ENCODE measurements around the gene ETV3. TPM values are rescaled to one million over a fixed set of nuclear protein-coding genes. Genes with fewer than 3 reads are reported as not detected.

Gene ETV3
- total and polyA plus RNA-seq, 10 of the 15 experiments (the other 5 are each of a cell fraction or from before 2014, with no cell fraction given) = 1.7 to 13.8 (median 7.2) TPM

DNA sequence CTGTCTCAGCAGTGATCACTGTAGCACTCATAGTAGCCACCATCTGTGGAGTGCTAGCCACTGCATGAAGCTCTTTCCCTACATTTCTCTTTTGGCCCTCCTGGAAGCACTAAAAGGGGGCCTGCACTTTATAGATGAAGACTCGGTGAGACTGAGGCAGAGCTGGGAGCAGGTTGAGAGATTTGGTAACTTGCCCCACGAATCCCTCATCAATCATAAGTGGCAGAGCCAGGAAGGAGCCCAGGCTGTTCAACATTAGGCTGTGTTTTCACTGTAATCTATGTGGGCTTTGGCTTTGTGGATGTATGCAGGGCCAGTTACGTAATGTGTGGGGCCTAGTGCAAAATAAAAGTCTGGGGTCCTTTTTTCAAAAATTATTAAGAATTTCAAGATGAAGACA lies 13.3 kb upstream of the ETV3 start:
- Histone ChIP-seq H4K20me1 (ENCODE audit: control insufficient read depth, insufficient read depth) (no peaks in the 10 kb centered on the region), H3K9me3 (replicated peaks; ENCODE audit: control insufficient read depth, insufficient read depth, low read length) (no peaks in the 10 kb centered on the region), H3K4me3 (no peak overlapping the region), H3K4me2 (ENCODE audit: control insufficient read depth, insufficient read depth) (no peak overlapping the region), H3K27me3 (replicated peaks in 1 of 2; ENCODE audit: control insufficient read depth in 2 of 2, insufficient read depth in 2 of 2, low read length in 1 of 2) (no peaks in the 10 kb centered on the region), H3K9ac (ENCODE audit: control insufficient read depth, insufficient read depth, low read length) (no peak overlapping the region), H3K79me2 (ENCODE audit: control insufficient read depth, insufficient read depth, low read length) (no peaks in the 10 kb centered on the region), H2AFZ (ENCODE audit: control insufficient read depth, low read depth, low read length) (no peak overlapping the region), H3K36me3 (ENCODE audit: control insufficient read depth in 2 of 2, insufficient read depth in 2 of 2, low read length in 1 of 2) (no peaks in the 10 kb centered on the region), H3K27ac (ENCODE audit: control insufficient read depth, insufficient read depth) (no peak overlapping the region), H3K4me1 (ENCODE audit: control insufficient read depth, insufficient read depth, low read length) (peaks cover 9% of the 10 kb centered on the region)
- TF ChIP-seq ZSCAN29 (IDR thresholded peaks at IDR 0.05) = no peak
- TF ChIP-seq, protein P1, sequence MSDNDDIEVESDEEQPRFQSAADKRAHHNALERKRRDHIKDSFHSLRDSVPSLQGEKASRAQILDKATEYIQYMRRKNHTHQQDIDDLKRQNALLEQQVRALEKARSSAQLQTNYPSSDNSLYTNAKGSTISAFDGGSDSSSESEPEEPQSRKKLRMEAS (IDR thresholded peaks at IDR 0.05; ENCODE audit: low read depth, low read length) = no peak
- no peak for TF ChIP-seq NFIC (IDR thresholded peaks at IDR 0.05; ENCODE audit: low read depth, low read length)
- no peak for TF ChIP-seq RAD51 (IDR thresholded peaks at IDR 0.05)
- TF ChIP-seq, protein P2, sequence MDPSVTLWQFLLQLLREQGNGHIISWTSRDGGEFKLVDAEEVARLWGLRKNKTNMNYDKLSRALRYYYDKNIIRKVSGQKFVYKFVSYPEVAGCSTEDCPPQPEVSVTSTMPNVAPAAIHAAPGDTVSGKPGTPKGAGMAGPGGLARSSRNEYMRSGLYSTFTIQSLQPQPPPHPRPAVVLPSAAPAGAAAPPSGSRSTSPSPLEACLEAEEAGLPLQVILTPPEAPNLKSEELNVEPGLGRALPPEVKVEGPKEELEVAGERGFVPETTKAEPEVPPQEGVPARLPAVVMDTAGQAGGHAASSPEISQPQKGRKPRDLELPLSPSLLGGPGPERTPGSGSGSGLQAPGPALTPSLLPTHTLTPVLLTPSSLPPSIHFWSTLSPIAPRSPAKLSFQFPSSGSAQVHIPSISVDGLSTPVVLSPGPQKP (IDR thresholded peaks at IDR 0.05; ENCODE audit: low read depth, low read length) = no peak
- no peak for TF ChIP-seq SP1 (IDR thresholded peaks at IDR 0.05; ENCODE audit: low read depth, low read length)
- no peak for TF ChIP-seq ESRRA (IDR thresholded peaks at IDR 0.05; ENCODE audit: low read length)
- no peak for TF ChIP-seq POLR2A (IDR thresholded peaks at IDR 0.05; ENCODE audit: low read depth, low read length)
- no peak for TF ChIP-seq ATF7 (IDR thresholded peaks at IDR 0.05; ENCODE audit: low read depth)
- no peak for TF ChIP-seq BHLHE40 (IDR thresholded peaks at IDR 0.05; ENCODE audit: borderline replicate concordance in 1 of 2, low read depth in 2 of 2, low read length in 1 of 2)
- no peak for TF ChIP-seq HDGF (IDR thresholded peaks at IDR 0.05)
- no peak for TF ChIP-seq FOS (IDR thresholded peaks at IDR 0.05; ENCODE audit: borderline replicate concordance, extremely low read depth, insufficient read length)
- no peak for TF ChIP-seq JUND (IDR thresholded peaks at IDR 0.05; ENCODE audit: low read depth, low read length)
- TF ChIP-seq MYB (IDR thresholded peaks at IDR 0.05; ENCODE audit: borderline replicate concordance, low read depth, low read length) = no peak
- TF ChIP-seq, protein P3, sequence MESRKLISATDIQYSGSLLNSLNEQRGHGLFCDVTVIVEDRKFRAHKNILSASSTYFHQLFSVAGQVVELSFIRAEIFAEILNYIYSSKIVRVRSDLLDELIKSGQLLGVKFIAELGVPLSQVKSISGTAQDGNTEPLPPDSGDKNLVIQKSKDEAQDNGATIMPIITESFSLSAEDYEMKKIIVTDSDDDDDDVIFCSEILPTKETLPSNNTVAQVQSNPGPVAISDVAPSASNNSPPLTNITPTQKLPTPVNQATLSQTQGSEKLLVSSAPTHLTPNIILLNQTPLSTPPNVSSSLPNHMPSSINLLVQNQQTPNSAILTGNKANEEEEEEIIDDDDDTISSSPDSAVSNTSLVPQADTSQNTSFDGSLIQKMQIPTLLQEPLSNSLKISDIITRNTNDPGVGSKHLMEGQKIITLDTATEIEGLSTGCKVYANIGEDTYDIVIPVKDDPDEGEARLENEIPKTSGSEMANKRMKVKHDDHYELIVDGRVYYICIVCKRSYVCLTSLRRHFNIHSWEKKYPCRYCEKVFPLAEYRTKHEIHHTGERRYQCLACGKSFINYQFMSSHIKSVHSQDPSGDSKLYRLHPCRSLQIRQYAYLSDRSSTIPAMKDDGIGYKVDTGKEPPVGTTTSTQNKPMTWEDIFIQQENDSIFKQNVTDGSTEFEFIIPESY (IDR thresholded peaks at IDR 0.05) = no peak
- TF ChIP-seq CBX5 (IDR thresholded peaks at IDR 0.05; ENCODE audit: low read depth) = no peak
- TF ChIP-seq SRF (IDR thresholded peaks at IDR 0.05; ENCODE audit: low read depth in 2 of 2, low read length in 2 of 2) = no peak
- no peak for TF ChIP-seq BMI1 (IDR thresholded peaks at IDR 0.05; ENCODE audit: borderline replicate concordance)
- 57% methylated on average over 3 of the region's 3 CpGs for WGBS (ENCODE audit: insufficient coverage, insufficient replicate concordance, low lambda C conversion rate, missing lambda C conversion rate)
- BruUV-seq (replicated peaks) = no TSS peak
- no peak for ATAC-seq
- in situ Hi-C loops (cut with MboI) (loop anchor here (5.0 kb wide), 1 partner anchor 59 kb away; no protein-coding TSS in a partner anchor), intact Hi-C loops (cut with micrococcal nuclease; ENCODE audit: unreplicated experiment) (loop anchor here (10.0 kb wide), 1 partner anchor 237 kb away; no protein-coding TSS in a partner anchor)
- no peak for DNase-seq (ENCODE audit: low read depth, low spot score)
- ChIA-PET POLR2A (no interaction called here), CTCF (interaction anchor here (6.6 to 18.4 kb wide), 2 partner anchors 11 to 66 kb away, joined by 46 to 715 read pairs; no protein-coding TSS in a partner anchor), SMC1A (ENCODE audit: uncharacterized antibody, unreplicated experiment) (interaction anchor here (0.5 to 14.0 kb wide), 2 partner anchors 23 to 64 kb away, joined by 3 to 383 read pairs; no protein-coding TSS in a partner anchor), RAD21 (ENCODE audit: unreplicated experiment) (interaction anchor here (14.0 kb wide), 1 partner anchor 62 kb away, joined by 442 read pairs; no protein-coding TSS in a partner anchor)
- no peak for FAIRE-seq

Data from GM12878 (cell line).